ENCODE measurements around the gene SCMH1. TPM values are rescaled to one million over a fixed set of nuclear protein-coding genes. Genes with fewer than 3 reads are reported as not detected.

Gene SCMH1
- total RNA-seq, 2 donors from 2014 or later = 16.4 to 18.3 TPM

- Histone ChIP-seq H3K4me1 (ENCODE audit: control insufficient read depth, insufficient read depth, low read length) (no peaks in the 10 kb centered on the region), H3K9me3 (ENCODE audit: control insufficient read depth, low read length) (peaks cover 3% of the 10 kb centered on the region), H3K9ac (ENCODE audit: extremely low read depth, low read length, poor library complexity, severe bottlenecking) (no peak overlapping the region), H3K36me3 (ENCODE audit: control insufficient read depth, insufficient read depth, low read length) (no peaks in the 10 kb centered on the region), H3K4me3 (ENCODE audit: low read length) (no peak overlapping the region), H3K27ac (ENCODE audit: low read depth, low read length) (no peak overlapping the region), H3K27me3 (ENCODE audit: control insufficient read depth, insufficient read depth, low read length, poor library complexity, severe bottlenecking) (no peaks in the 10 kb centered on the region)
- no peak for TF ChIP-seq CTCF (conservative IDR thresholded peaks at IDR 0.05)
- H3K9me3 Mint-ChIP-seq = peaks cover 4% of the 10 kb centered on the region
- H3K27me3 Mint-ChIP-seq (ENCODE audit: insufficient read depth) = no peaks in the 10 kb centered on the region
- H3K36me3 Mint-ChIP-seq (ENCODE audit: low read depth) = peaks cover 9% of the 10 kb centered on the region
- H3K4me3 Mint-ChIP-seq = no peak overlapping the region
- H3K27ac Mint-ChIP-seq = no peak overlapping the region
- DNase-seq = no peak
- H3K4me1 Mint-ChIP-seq = peaks cover 1% of the 10 kb centered on the region
Observed at GRCh38 chr1:41086921-41087320, 155.2 kb downstream of the SCMH1 start.

- Histone ChIP-seq H3K36me3 (ENCODE audit: control insufficient read depth, insufficient read depth, low read length) (no peaks in the 10 kb centered on the region), H3K9ac (ENCODE audit: extremely low read depth, low read length, poor library complexity, severe bottlenecking) (no peak overlapping the region), H3K9me3 (ENCODE audit: control insufficient read depth, low read length) (peaks cover 17% of the 10 kb centered on the region), H3K27ac (ENCODE audit: low read depth, low read length) (no peak overlapping the region), H3K4me1 (ENCODE audit: control insufficient read depth, insufficient read depth, low read length) (no peaks in the 10 kb centered on the region), H3K27me3 (ENCODE audit: control insufficient read depth, insufficient read depth, low read length, poor library complexity, severe bottlenecking) (no peaks in the 10 kb centered on the region), H3K4me3 (ENCODE audit: low read length) (no peak overlapping the region)
- Mint-ChIP-seq H3K27ac (no peak overlapping the region), H3K4me3 (no peak overlapping the region), H3K4me1 (peaks cover 1% of the 10 kb centered on the region), H3K9me3 (peaks cover 7% of the 10 kb centered on the region), H3K27me3 (ENCODE audit: insufficient read depth) (no peaks in the 10 kb centered on the region), H3K36me3 (ENCODE audit: low read depth) (peaks cover 1% of the 10 kb centered on the region)
- 90 to 93% methylated on average over 2 of the region's 2 CpGs for WGBS, 2 experiments (ENCODE audit: insufficient coverage in 1 of 2, insufficient read length in 1 of 2)
- no peak for TF ChIP-seq CTCF (conservative IDR thresholded peaks at IDR 0.05)
- DNase-seq = no peak
Observed at GRCh38 chr1:41078616-41079015, 163.5 kb downstream of the SCMH1 start.

- Histone ChIP-seq H3K4me1 (ENCODE audit: control insufficient read depth, insufficient read depth, low read length) (no peaks in the 10 kb centered on the region), H3K36me3 (ENCODE audit: control insufficient read depth, insufficient read depth, low read length) (no peaks in the 10 kb centered on the region), H3K9ac (ENCODE audit: extremely low read depth, low read length, poor library complexity, severe bottlenecking) (no peak overlapping the region), H3K27me3 (ENCODE audit: control insufficient read depth, insufficient read depth, low read length, poor library complexity, severe bottlenecking) (no peaks in the 10 kb centered on the region), H3K9me3 (ENCODE audit: control insufficient read depth, low read length) (peaks cover 17% of the 10 kb centered on the region), H3K27ac (ENCODE audit: low read depth, low read length) (no peak overlapping the region), H3K4me3 (ENCODE audit: low read length) (no peak overlapping the region)
- H3K4me3 Mint-ChIP-seq = no peak overlapping the region
- H3K9me3 Mint-ChIP-seq = peaks cover 7% of the 10 kb centered on the region
- no peak for DNase-seq
- H3K36me3 Mint-ChIP-seq (ENCODE audit: low read depth) = peaks cover 1% of the 10 kb centered on the region
- WGBS, 2 experiments (ENCODE audit: insufficient coverage in 1 of 2, insufficient read length in 1 of 2) = 89 to 100% methylated on average over 2 to 3 of the region's 3 CpGs
- H3K4me1 Mint-ChIP-seq = peaks cover 1% of the 10 kb centered on the region
- no peak for TF ChIP-seq CTCF (conservative IDR thresholded peaks at IDR 0.05)
- H3K27me3 Mint-ChIP-seq (ENCODE audit: insufficient read depth) = no peaks in the 10 kb centered on the region
- no peak overlapping the region for H3K27ac Mint-ChIP-seq
Observed at GRCh38 chr1:41078193-41078592, 163.9 kb downstream of the SCMH1 start.
